Natural killer cell (primary cell): ENCODE measurements around the gene POMGNT1. TPM values are rescaled to one million over a fixed set of nuclear protein-coding genes. Genes with fewer than 3 reads are reported as not detected.

Experiments used
- ATAC-seq, 3 donors: fragments of 150-1000 bp in 2 of 3; fragments of 200-7000 bp in 1 of 3; cut with Tn5 transposase; 1 replicate in 1 of 3; 2 replicates in 2 of 3; pipeline ENCODE4 v1.10.0; 2021; ENCODE audit warnings: mild to moderate bottlenecking in 2 of 3, moderate library complexity in 2 of 3
- DNase-seq, 2 donors: peaks; one replicate each; pipeline versions ENCODE4 v3.0.0 to v3.0.0-alpha.2; 2013 to 2021; ENCODE audit warnings: mixed read lengths in 1 of 2
- H3K27ac ChIP-seq: one replicate; pipeline ENCODE4 v1.5.1; 2013; ENCODE audit warnings: mild to moderate bottlenecking, low read length
- H3K27me3 ChIP-seq: one replicate; pipeline ENCODE4 v1.6.1; 2013; ENCODE audit warnings: low read length; ENCODE audit not compliant: control insufficient read depth, insufficient read depth
- H3K36me3 ChIP-seq: one replicate; pipeline ENCODE4 v1.6.1; 2013; ENCODE audit warnings: low read length; ENCODE audit not compliant: control insufficient read depth, insufficient read depth
- H3K4me1 ChIP-seq: one replicate; pipeline ENCODE4 v1.6.1; 2013; ENCODE audit warnings: low read length; ENCODE audit not compliant: control insufficient read depth, insufficient read depth
- H3K4me3 ChIP-seq: one replicate; pipeline ENCODE4 v1.5.1; 2013; ENCODE audit warnings: low read length
- H3K9me3 ChIP-seq: one replicate; pipeline ENCODE4 v1.6.1; 2013; ENCODE audit warnings: low read length; ENCODE audit not compliant: control insufficient read depth, insufficient read depth
- H3K27ac Mint-ChIP-seq, 2 donors: one replicate each; pipeline ENCODE4 v1.8.0; 2022; ENCODE audit warnings: mild to moderate bottlenecking in 2 of 2, mixed read lengths in 2 of 2, moderate library complexity in 1 of 2
- H3K27me3 Mint-ChIP-seq, 2 donors: one replicate each; pipeline ENCODE4 v1.8.0; 2022; ENCODE audit warnings: low read depth in 2 of 2, mixed read lengths in 2 of 2
- H3K36me3 Mint-ChIP-seq: one replicate; pipeline ENCODE4 v1.8.0; 2022; ENCODE audit warnings: mixed read lengths
- H3K4me1 Mint-ChIP-seq, 2 donors: one replicate each; pipeline ENCODE4 v1.8.0; 2022; ENCODE audit warnings: mixed read lengths in 2 of 2
- H3K4me3 Mint-ChIP-seq: one replicate; pipeline ENCODE4 v1.8.0; 2022; ENCODE audit warnings: mild to moderate bottlenecking, moderate library complexity, mixed read lengths
- H3K9me3 Mint-ChIP-seq, 2 donors: one replicate each; pipeline ENCODE4 v1.8.0; 2022; ENCODE audit warnings: mixed read lengths in 2 of 2
- CTCF ChIP-seq: fragments of 200-600 bp; IDR thresholded peaks from one replicate; pipeline ENCODE4 v1.8.0; 2022; ENCODE audit warnings: antibody characterized with exemption
- WGBS: methylation state at CpG from one replicate; pipeline ENCODE4 v1.1.7; 2013; ENCODE audit warnings: missing lambda C conversion rate; ENCODE audit not compliant: insufficient coverage; 5-methylcytosine and 5-hydroxymethylcytosine counted together
- intact Hi-C: fragments of 100-400 bp; cut with micrococcal nuclease; formaldehyde crosslinking; loops from one replicate; pipeline ENCODE4 v1.14.2; 2022
- total RNA-seq, 4 donors: library from RNA; stranded (reverse); fragments of 120-200 nt in 1 of 4; gene quantifications; one replicate each; pipeline versions ENCODE4 v1.2.3 to v1.2.4, GENCODE V29; 2013 to 2022

POMGNT1 gene
- total RNA-seq, 3 donors from 2014 or later (not counting 1 experiment from before 2014, with no cell fraction given) = 35.8 to 51.3 (median 47.0) TPM

DNA sequence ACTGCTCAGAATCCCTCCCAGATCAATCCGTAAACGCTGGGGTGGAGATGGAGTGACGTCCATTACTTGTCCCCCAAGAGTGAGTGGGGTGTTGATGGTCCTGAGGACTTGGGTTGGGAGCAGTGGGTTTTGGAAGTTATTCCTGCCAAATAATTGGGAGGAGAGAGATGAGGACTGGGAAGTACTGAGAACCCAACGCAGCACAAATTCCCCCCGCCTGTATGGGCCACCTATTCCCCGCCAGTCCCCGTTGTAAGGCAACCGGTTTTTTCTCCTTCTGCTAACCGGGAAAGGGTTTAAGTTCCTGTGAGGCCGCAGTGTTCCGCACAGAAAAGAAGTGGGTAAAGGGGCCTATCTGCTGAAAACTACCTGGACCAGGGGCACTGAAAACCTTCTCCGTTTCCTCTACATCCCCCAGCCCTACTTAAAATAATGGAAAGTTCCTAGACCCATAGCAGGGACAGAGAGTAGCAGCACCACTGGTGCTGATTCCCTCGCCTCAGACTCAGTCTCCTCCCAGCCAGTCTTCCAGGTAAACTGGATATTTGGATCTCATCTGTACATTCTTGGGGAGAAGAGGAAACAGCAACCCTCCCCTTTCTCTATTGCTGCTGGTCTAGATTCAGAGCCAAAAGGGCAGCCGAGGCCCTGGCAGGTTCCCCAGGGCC lies 5.6 kb upstream of the POMGNT1 start:
- H3K9me3 Mint-ChIP-seq = no peaks in the 10 kb centered on the region
- Histone ChIP-seq H3K4me3 (no peak overlapping the region), H3K4me1 (peaks cover 14% of the 10 kb centered on the region), H3K27ac (no peak overlapping the region), H3K9me3 (no peaks in the 10 kb centered on the region), H3K27me3 (no peaks in the 10 kb centered on the region), H3K36me3 (no peaks in the 10 kb centered on the region)
- H3K27me3 Mint-ChIP-seq = peaks cover 6 to 7% of the 10 kb centered on the region in 2 donors
- WGBS = 40% methylated on average over 14 of the region's 14 CpGs
- no peak overlapping the region for H3K27ac Mint-ChIP-seq
- peak overlapping the region; percentile 57 for H3K4me3 Mint-ChIP-seq
- DNase-seq = no peak
- no peak for ATAC-seq
- intact Hi-C loops = no loop called here
- TF ChIP-seq CTCF = no peak
- peaks cover 7 to 17% of the 10 kb centered on the region in 2 donors for H3K4me1 Mint-ChIP-seq
- H3K36me3 Mint-ChIP-seq = no peaks in the 10 kb centered on the region

DNA sequence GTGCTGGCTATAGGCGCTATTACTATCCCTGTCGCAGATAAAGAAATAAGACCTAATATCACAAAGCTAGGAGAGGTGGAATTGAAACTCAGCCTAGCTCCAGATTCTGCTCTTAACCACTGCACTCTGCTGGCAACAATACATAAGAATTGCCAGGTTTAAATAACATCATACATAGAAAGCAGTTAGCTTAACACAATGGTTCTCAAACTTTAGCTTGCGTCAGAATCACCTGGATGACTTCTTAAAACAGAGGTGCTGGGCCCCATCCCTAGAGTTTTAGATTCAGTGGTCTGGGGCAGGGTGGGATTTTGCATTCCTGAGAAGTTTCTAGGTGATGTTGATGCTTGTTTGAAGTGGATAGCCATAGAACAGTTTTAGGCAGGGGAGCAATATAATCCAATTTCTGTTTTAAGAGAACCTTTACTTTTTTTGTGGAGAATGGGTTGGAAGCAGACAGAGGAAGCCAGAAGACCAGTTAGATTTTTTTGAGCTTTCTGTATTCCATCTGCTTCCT lies 1.1 kb upstream of the POMGNT1 start:
- ATAC-seq (no peak), DNase-seq (peak in 1 of 2 donors; percentile 2)
- Mint-ChIP-seq H3K4me3 (peak overlapping the region; percentile 76), H3K36me3 (no peaks in the 10 kb centered on the region), H3K9me3 (no peaks in the 10 kb centered on the region), H3K4me1 (peaks cover 7 to 32% of the 10 kb centered on the region in 2 donors), H3K27ac (peak overlapping the region in 1 of 2 donors; percentile 68), H3K27me3 (peaks cover 6 to 7% of the 10 kb centered on the region in 2 donors)
- Histone ChIP-seq H3K4me1 (peaks cover 32% of the 10 kb centered on the region), H3K4me3 (no peak overlapping the region), H3K36me3 (peaks cover 14% of the 10 kb centered on the region), H3K27me3 (no peaks in the 10 kb centered on the region), H3K27ac (no peak overlapping the region), H3K9me3 (no peaks in the 10 kb centered on the region)
- intact Hi-C loops = no loop called here
- TF ChIP-seq CTCF = no peak
- 100% methylated on average over 3 of the region's 3 CpGs for WGBS

DNA sequence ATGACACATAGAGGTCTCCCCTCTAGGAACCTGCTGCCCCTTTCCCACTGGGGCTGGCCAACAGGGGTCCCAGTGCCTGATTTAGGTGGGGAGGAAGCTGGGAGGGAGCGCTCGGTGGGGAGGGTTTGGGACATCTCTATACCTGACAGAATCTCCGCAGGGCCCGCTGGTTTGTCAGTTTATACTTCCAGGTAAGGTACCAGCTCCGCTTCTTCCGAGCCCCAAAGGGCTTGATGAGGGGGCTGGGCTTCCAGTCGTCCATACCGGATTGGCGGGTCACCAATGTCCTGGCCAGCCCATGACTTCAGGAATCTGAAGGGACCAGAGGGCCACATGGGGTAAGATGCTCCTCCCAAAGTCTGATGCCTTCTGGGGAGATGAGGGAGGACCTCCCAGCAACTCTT lies 672 bp downstream of the POMGNT1 start:
- no peaks in the 10 kb centered on the region for H3K9me3 Mint-ChIP-seq
- H3K4me1 Mint-ChIP-seq = peaks cover under 1 to 15% of the 10 kb centered on the region in 2 donors
- no peak for TF ChIP-seq CTCF
- intact Hi-C loops = no loop called here
- peaks cover 29% of the 10 kb centered on the region for H3K36me3 ChIP-seq
- ATAC-seq (no peak), DNase-seq (no peak)
- peak overlapping the region in 1 of 2 donors; percentile 56 for H3K27ac Mint-ChIP-seq
- 87% methylated on average over 9 of the region's 9 CpGs for WGBS
- H3K4me3 Mint-ChIP-seq = peak overlapping the region; percentile 73
- no peaks in the 10 kb centered on the region for H3K27me3 ChIP-seq
- peak overlapping the region; percentile 54 for H3K27ac ChIP-seq
- peak overlapping the region; percentile 75 for H3K4me3 ChIP-seq
- H3K27me3 Mint-ChIP-seq = peaks cover 0 to under 1% of the 10 kb centered on the region in 2 donors
- peaks cover 21% of the 10 kb centered on the region for H3K4me1 ChIP-seq
- no peaks in the 10 kb centered on the region for H3K36me3 Mint-ChIP-seq
- no peaks in the 10 kb centered on the region for H3K9me3 ChIP-seq
